ENCODE measurements around the gene SMARCE1.

The SMARCE1 gene

DNA sequence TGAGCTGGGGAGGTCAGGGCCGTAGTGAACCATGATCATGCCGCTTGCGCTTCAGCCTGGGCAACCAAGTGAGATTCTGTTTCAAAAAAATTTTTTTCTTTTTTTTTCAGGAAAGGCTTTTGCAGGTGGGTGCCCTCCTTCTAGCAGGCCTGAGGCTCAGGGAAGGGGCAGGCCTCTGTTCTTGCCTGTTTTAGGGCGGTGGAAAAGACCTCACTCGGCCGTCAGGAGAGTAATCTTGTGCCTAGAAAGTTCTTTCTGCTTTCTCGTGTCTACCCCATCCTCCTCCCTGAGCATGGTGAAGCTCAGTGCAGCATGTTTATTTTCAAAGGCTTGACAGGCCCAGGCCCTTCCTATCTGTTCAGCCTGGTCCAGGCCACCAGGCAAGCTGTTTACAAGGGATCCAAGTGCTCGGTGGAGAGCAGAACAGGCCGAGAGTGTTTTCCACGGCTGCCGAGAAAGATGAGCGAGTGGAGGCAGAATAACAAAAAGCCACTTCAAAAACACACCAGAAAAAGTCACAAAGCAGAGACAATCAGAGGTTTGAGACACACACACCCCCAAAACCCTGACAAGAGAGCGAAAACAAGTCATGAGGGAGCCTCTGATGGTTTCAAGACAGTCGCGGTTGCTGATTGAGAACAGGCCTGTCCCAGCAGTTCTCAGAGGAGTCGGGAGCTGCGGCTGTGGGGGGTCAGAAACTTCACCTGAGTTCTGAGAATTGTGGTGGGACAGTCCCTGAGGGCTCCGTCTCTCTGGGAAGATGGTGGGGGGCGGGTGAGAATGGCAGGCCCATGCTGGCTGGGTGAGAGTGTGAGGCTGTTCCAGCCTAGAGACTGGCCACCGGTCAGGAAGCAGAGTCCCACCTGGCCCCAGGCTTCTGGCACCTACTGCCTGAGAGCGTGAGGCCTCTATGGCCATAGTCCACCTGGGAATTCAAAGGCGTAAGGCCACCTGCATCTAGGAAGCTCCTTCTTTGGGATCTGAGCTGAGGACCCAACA is 44.9 kb downstream of the SMARCE1 start:
- TF ChIP-seq, protein P1, sequence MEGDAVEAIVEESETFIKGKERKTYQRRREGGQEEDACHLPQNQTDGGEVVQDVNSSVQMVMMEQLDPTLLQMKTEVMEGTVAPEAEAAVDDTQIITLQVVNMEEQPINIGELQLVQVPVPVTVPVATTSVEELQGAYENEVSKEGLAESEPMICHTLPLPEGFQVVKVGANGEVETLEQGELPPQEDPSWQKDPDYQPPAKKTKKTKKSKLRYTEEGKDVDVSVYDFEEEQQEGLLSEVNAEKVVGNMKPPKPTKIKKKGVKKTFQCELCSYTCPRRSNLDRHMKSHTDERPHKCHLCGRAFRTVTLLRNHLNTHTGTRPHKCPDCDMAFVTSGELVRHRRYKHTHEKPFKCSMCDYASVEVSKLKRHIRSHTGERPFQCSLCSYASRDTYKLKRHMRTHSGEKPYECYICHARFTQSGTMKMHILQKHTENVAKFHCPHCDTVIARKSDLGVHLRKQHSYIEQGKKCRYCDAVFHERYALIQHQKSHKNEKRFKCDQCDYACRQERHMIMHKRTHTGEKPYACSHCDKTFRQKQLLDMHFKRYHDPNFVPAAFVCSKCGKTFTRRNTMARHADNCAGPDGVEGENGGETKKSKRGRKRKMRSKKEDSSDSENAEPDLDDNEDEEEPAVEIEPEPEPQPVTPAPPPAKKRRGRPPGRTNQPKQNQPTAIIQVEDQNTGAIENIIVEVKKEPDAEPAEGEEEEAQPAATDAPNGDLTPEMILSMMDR (IDR thresholded peaks at IDR 0.05; ENCODE audit: extremely low read depth, insufficient read depth, missing control alignments), result no peak
- in situ Hi-C loops (cut with MboI; ENCODE audit: low pct_unique_long_range_greater_than_20kb, low sequenced_read_pairs, unreplicated experiment), result no loop called here
- DNase-seq (ENCODE audit: low spot score), result peak; percentile 57

GRCh38 chr17:40600486-40601046 is 47.1 kb downstream of the SMARCE1 start:
- DNase-seq (ENCODE audit: low spot score), result no peak
- in situ Hi-C loops (cut with MboI; ENCODE audit: low pct_unique_long_range_greater_than_20kb, low sequenced_read_pairs, unreplicated experiment), result no loop called here

GRCh38 chr17:40599468-40599763 is 48.2 kb downstream of the SMARCE1 start:
- DNase-seq (ENCODE audit: low spot score), result no peak
- TF ChIP-seq, protein P1 (IDR thresholded peaks at IDR 0.05; ENCODE audit: extremely low read depth, insufficient read depth, missing control alignments), result no peak
- in situ Hi-C loops (cut with MboI; ENCODE audit: low pct_unique_long_range_greater_than_20kb, low sequenced_read_pairs, unreplicated experiment), result no loop called here

More at GRCh38 chr17:40600486-40601046, 47.1 kb downstream of the SMARCE1 start:
- TF ChIP-seq, protein P1 (IDR thresholded peaks at IDR 0.05; ENCODE audit: extremely low read depth, insufficient read depth, missing control alignments), result no peak

DNA sequence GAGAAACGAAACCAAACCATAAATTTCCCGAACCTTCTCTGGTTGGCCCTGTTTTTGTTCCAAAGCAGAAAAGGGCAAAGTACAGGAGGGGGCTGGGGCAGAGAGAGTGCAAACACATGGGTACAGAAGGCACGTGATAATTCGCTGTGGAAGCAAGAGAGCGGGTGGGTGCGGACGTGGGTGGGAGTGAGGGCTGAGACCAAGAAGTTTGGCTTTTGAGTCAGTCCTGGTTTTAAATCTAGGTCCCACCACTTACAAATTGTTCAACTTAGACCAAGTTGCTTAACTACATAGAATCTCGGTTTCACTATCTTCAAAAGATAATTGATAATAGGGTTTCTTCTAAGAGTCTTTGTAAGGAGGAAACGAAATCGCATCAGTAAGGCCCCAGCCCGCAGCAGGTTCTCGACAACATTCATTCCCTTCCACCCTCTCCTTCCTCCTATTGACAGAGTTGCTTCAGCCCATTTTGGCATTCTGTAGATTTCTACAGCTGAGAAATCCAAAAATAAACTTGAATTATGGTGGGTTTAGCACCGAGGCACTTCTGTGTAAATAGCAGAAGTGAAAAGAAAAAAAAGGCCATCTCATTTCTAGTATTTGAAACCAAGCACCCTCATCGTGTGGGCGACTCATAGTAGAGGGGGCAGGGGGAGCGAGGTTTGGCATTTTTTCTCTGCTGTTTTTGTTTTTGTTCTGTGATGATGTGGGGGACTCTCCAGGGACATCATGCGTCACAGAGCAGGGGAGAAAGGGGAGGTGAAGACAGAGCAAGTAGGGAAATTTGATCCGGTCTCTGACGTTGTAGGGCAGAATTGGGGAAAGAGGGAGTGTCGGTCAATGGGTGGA is 48.8 kb downstream of the SMARCE1 start:
- DNase-seq (ENCODE audit: low spot score), result peak; percentile 59
- in situ Hi-C loops (cut with MboI; ENCODE audit: low pct_unique_long_range_greater_than_20kb, low sequenced_read_pairs, unreplicated experiment), result no loop called here
- TF ChIP-seq, protein P1 (IDR thresholded peaks at IDR 0.05; ENCODE audit: extremely low read depth, insufficient read depth, missing control alignments), result no peak

- DNase-seq (ENCODE audit: low spot score), result no peak
- in situ Hi-C loops (cut with MboI; ENCODE audit: low pct_unique_long_range_greater_than_20kb, low sequenced_read_pairs, unreplicated experiment), result no loop called here
- TF ChIP-seq, protein P1 (IDR thresholded peaks at IDR 0.05; ENCODE audit: extremely low read depth, insufficient read depth, missing control alignments), result no peak
These were observed 49.4 kb downstream of the SMARCE1 start for GRCh38 chr17:40598301-40598618.

GRCh38 chr17:40597556-40598300 is 49.9 kb downstream of the SMARCE1 start:
- no peak for DNase-seq (ENCODE audit: low spot score)
- TF ChIP-seq, protein P1 (IDR thresholded peaks at IDR 0.05; ENCODE audit: extremely low read depth, insufficient read depth, missing control alignments), result no peak
- in situ Hi-C loops (cut with MboI; ENCODE audit: low pct_unique_long_range_greater_than_20kb, low sequenced_read_pairs, unreplicated experiment), result no loop called here
